Measurements from ENCODE around the gene ZCCHC3.

Gene ZCCHC3

GRCh38 chr20:258269-258858, 39.0 kb upstream of the ZCCHC3 start:
- Histone ChIP-seq H4K8ac (ENCODE audit: low read depth, low read length) (no peak overlapping the region), H2AK5ac (ENCODE audit: low read length) (no peak overlapping the region), H3K79me1 (ENCODE audit: low read length) (no peaks in the 10 kb centered on the region), H3K23ac (ENCODE audit: low read length) (no peak overlapping the region), H3K27ac (ENCODE audit: low read depth, low read length) (no peak overlapping the region), H2BK15ac (replicated peaks; ENCODE audit: low read depth) (no peak overlapping the region), H3K4ac (ENCODE audit: low read depth, low read length) (no peak overlapping the region), H3K79me2 (ENCODE audit: control insufficient read depth, insufficient read depth, low read length) (no peaks in the 10 kb centered on the region), H2BK5ac (ENCODE audit: low read length) (no peak overlapping the region), H3K36me3 (ENCODE audit: control insufficient read depth, insufficient read depth, low read length) (no peaks in the 10 kb centered on the region), H3K56ac (ENCODE audit: low read length) (no peak overlapping the region), H3K4me3 (ENCODE audit: low read length) (no peak overlapping the region), H3K4me1 (ENCODE audit: control insufficient read depth, low read depth, low read length) (no peaks in the 10 kb centered on the region), H3K9ac (ENCODE audit: low read length) (no peak overlapping the region), H4K5ac (ENCODE audit: low read length) (no peak overlapping the region), H3K27me3 (ENCODE audit: insufficient read depth, low read length, poor library complexity) (peaks cover 4% of the 10 kb centered on the region), H3K18ac (ENCODE audit: low read length) (no peak overlapping the region), H2BK120ac (ENCODE audit: low read depth, low read length) (no peak overlapping the region), H3K4me2 (ENCODE audit: low read length) (no peak overlapping the region)
- WGBS (ENCODE audit: extremely low coverage, insufficient coverage, low lambda C conversion rate) = no CpG with 5 or more reads among the region's 4 CpGs
- no peak for DNase-seq

- H3K79me2 ChIP-seq (ENCODE audit: control insufficient read depth, insufficient read depth, low read length) = no peaks in the 10 kb centered on the region
- H2BK5ac ChIP-seq (ENCODE audit: low read length) = no peak overlapping the region
- no peak overlapping the region for H3K9ac ChIP-seq (ENCODE audit: low read length)
- no peaks in the 10 kb centered on the region for H3K36me3 ChIP-seq (ENCODE audit: control insufficient read depth, insufficient read depth, low read length)
- no CpG with 5 or more reads among the region's 8 CpGs for WGBS (ENCODE audit: extremely low coverage, insufficient coverage, low lambda C conversion rate)
- no peak overlapping the region for H2BK15ac ChIP-seq (replicated peaks; ENCODE audit: low read depth)
- no peaks in the 10 kb centered on the region for H3K4me1 ChIP-seq (ENCODE audit: control insufficient read depth, low read depth, low read length)
- H3K18ac ChIP-seq (ENCODE audit: low read length) = no peak overlapping the region
- no peak overlapping the region for H2BK120ac ChIP-seq (ENCODE audit: low read depth, low read length)
- H3K23ac ChIP-seq (ENCODE audit: low read length) = no peak overlapping the region
- no peak overlapping the region for H3K56ac ChIP-seq (ENCODE audit: low read length)
- H4K5ac ChIP-seq (ENCODE audit: low read length) = no peak overlapping the region
- H3K27me3 ChIP-seq (ENCODE audit: insufficient read depth, low read length, poor library complexity) = peaks cover 4% of the 10 kb centered on the region
- H3K4ac ChIP-seq (ENCODE audit: low read depth, low read length) = no peak overlapping the region
- H2AK5ac ChIP-seq (ENCODE audit: low read length) = no peak overlapping the region
- no peak overlapping the region for H3K27ac ChIP-seq (ENCODE audit: low read depth, low read length)
- no peaks in the 10 kb centered on the region for H3K79me1 ChIP-seq (ENCODE audit: low read length)
- no peak overlapping the region for H4K8ac ChIP-seq (ENCODE audit: low read depth, low read length)
- no peak overlapping the region for H3K4me2 ChIP-seq (ENCODE audit: low read length)
- peak; percentile 36 for DNase-seq
- no peak overlapping the region for H3K4me3 ChIP-seq (ENCODE audit: low read length)
Measured at GRCh38 chr20:258963-259362, 38.4 kb upstream of the ZCCHC3 start.

- Histone ChIP-seq H3K36me3 (ENCODE audit: control insufficient read depth, insufficient read depth, low read length) (no peaks in the 10 kb centered on the region), H3K27ac (ENCODE audit: low read depth, low read length) (no peak overlapping the region), H2BK120ac (ENCODE audit: low read depth, low read length) (no peak overlapping the region), H4K5ac (ENCODE audit: low read length) (no peak overlapping the region), H3K4me2 (ENCODE audit: low read length) (no peak overlapping the region), H3K9ac (ENCODE audit: low read length) (no peak overlapping the region), H3K23ac (ENCODE audit: low read length) (no peak overlapping the region), H3K4me3 (ENCODE audit: low read length) (no peak overlapping the region), H4K8ac (ENCODE audit: low read depth, low read length) (no peak overlapping the region), H3K79me1 (ENCODE audit: low read length) (no peaks in the 10 kb centered on the region), H3K18ac (ENCODE audit: low read length) (no peak overlapping the region), H3K56ac (ENCODE audit: low read length) (no peak overlapping the region), H2AK5ac (ENCODE audit: low read length) (no peak overlapping the region), H2BK5ac (ENCODE audit: low read length) (no peak overlapping the region), H3K4me1 (ENCODE audit: control insufficient read depth, low read depth, low read length) (no peaks in the 10 kb centered on the region), H3K27me3 (ENCODE audit: insufficient read depth, low read length, poor library complexity) (peaks cover 4% of the 10 kb centered on the region), H3K79me2 (ENCODE audit: control insufficient read depth, insufficient read depth, low read length) (no peaks in the 10 kb centered on the region), H2BK15ac (replicated peaks; ENCODE audit: low read depth) (no peak overlapping the region), H3K4ac (ENCODE audit: low read depth, low read length) (no peak overlapping the region)
- DNase-seq = no peak
- no CpG with 5 or more reads among the region's 2 CpGs for WGBS (ENCODE audit: extremely low coverage, insufficient coverage, low lambda C conversion rate)
Measured at GRCh38 chr20:259981-260380, 37.4 kb upstream of the ZCCHC3 start.

- H4K5ac ChIP-seq (ENCODE audit: low read length) = no peak overlapping the region
- H2BK5ac ChIP-seq (ENCODE audit: low read length) = no peak overlapping the region
- H3K4me2 ChIP-seq (ENCODE audit: low read length) = no peak overlapping the region
- no peaks in the 10 kb centered on the region for H3K79me2 ChIP-seq (ENCODE audit: control insufficient read depth, insufficient read depth, low read length)
- H3K56ac ChIP-seq (ENCODE audit: low read length) = no peak overlapping the region
- no peaks in the 10 kb centered on the region for H3K36me3 ChIP-seq (ENCODE audit: control insufficient read depth, insufficient read depth, low read length)
- H3K27ac ChIP-seq (ENCODE audit: low read depth, low read length) = no peak overlapping the region
- no peaks in the 10 kb centered on the region for H3K27me3 ChIP-seq (ENCODE audit: insufficient read depth, low read length, poor library complexity)
- no peaks in the 10 kb centered on the region for H3K79me1 ChIP-seq (ENCODE audit: low read length)
- no peak overlapping the region for H3K4ac ChIP-seq (ENCODE audit: low read depth, low read length)
- no peak overlapping the region for H3K9ac ChIP-seq (ENCODE audit: low read length)
- H2BK15ac ChIP-seq (replicated peaks; ENCODE audit: low read depth) = no peak overlapping the region
- H3K18ac ChIP-seq (ENCODE audit: low read length) = no peak overlapping the region
- H2BK120ac ChIP-seq (ENCODE audit: low read depth, low read length) = no peak overlapping the region
- WGBS (ENCODE audit: extremely low coverage, insufficient coverage, low lambda C conversion rate) = no CpG with 5 or more reads among the region's 13 CpGs
- no peak for DNase-seq
- no peak overlapping the region for H3K23ac ChIP-seq (ENCODE audit: low read length)
- no peaks in the 10 kb centered on the region for H3K4me1 ChIP-seq (ENCODE audit: control insufficient read depth, low read depth, low read length)
- no peak overlapping the region for H4K8ac ChIP-seq (ENCODE audit: low read depth, low read length)
- H2AK5ac ChIP-seq (ENCODE audit: low read length) = no peak overlapping the region
- no peak overlapping the region for H3K4me3 ChIP-seq (ENCODE audit: low read length)
Measured at GRCh38 chr20:263701-264100, 33.7 kb upstream of the ZCCHC3 start.

GRCh38 chr20:266596-267562, 30.5 kb upstream of the ZCCHC3 start:
- H2AK5ac ChIP-seq (ENCODE audit: low read length) = no peak overlapping the region
- no peak overlapping the region for H3K27ac ChIP-seq (ENCODE audit: low read depth, low read length)
- peak overlapping the region; percentile 50 for H3K9ac ChIP-seq (ENCODE audit: low read length)
- H2BK15ac ChIP-seq (replicated peaks; ENCODE audit: low read depth) = no peak overlapping the region
- H3K23ac ChIP-seq (ENCODE audit: low read length) = no peak overlapping the region
- H3K56ac ChIP-seq (ENCODE audit: low read length) = peak overlapping the region; percentile 78
- no peak overlapping the region for H2BK120ac ChIP-seq (ENCODE audit: low read depth, low read length)
- peak overlapping the region; percentile 19 for H3K18ac ChIP-seq (ENCODE audit: low read length)
- no peaks in the 10 kb centered on the region for H3K79me2 ChIP-seq (ENCODE audit: control insufficient read depth, insufficient read depth, low read length)
- H3K79me1 ChIP-seq (ENCODE audit: low read length) = no peaks in the 10 kb centered on the region
- no peak overlapping the region for H3K4ac ChIP-seq (ENCODE audit: low read depth, low read length)
- H3K36me3 ChIP-seq (ENCODE audit: control insufficient read depth, insufficient read depth, low read length) = no peaks in the 10 kb centered on the region
- H3K4me2 ChIP-seq (ENCODE audit: low read length) = peak overlapping the region; percentile 47
- H3K27me3 ChIP-seq (ENCODE audit: insufficient read depth, low read length, poor library complexity) = no peaks in the 10 kb centered on the region
- peak; percentile 95 for DNase-seq
- WGBS (ENCODE audit: extremely low coverage, insufficient coverage, low lambda C conversion rate) = no CpG with 5 or more reads among the region's 43 CpGs
- no peak overlapping the region for H2BK5ac ChIP-seq (ENCODE audit: low read length)
- no peaks in the 10 kb centered on the region for H3K4me1 ChIP-seq (ENCODE audit: control insufficient read depth, low read depth, low read length)
- H4K8ac ChIP-seq (ENCODE audit: low read depth, low read length) = no peak overlapping the region
- H4K5ac ChIP-seq (ENCODE audit: low read length) = no peak overlapping the region
- no peak overlapping the region for H3K4me3 ChIP-seq (ENCODE audit: low read length)

All from mesendoderm (in vitro differentiated cells).